ENCODE measurements around the gene TEX10.
A peak's percentile ranks its signal among the peaks of the same experiment; 100 is the strongest.
"Not testable (repeated sequence)": the region's sequence is repeated elsewhere in the genome, so short reads cannot be mapped to it uniquely, and the experiment has no call there.

TEX10 gene

GRCh38 chr9:100352727-100353505 is at the start of gene TEX10:
TEX10 (minus strand) TSS chr9:100352942; CDS start chr9:100349363, 3,579 bp downstream.
- DNase-seq (ENCODE audit: low read depth in 2 of 2): peak; percentile 73 to 84

- DNase-seq (ENCODE audit: low read depth in 2 of 2): no peak
Observed at GRCh38 chr9:100401042-100401441, 48.3 kb upstream of the TEX10 start.

- DNase-seq (ENCODE audit: low read depth in 2 of 2): no peak
Observed at GRCh38 chr9:100397529-100398266, 45.0 kb upstream of the TEX10 start.

- no peak for DNase-seq (ENCODE audit: low read depth in 2 of 2)
Observed at GRCh38 chr9:100396769-100397168, 44.0 kb upstream of the TEX10 start.

- DNase-seq (ENCODE audit: low read depth in 2 of 2): no peak
Observed at GRCh38 chr9:100394816-100395215, 42.1 kb upstream of the TEX10 start.

- DNase-seq (ENCODE audit: low read depth in 2 of 2): no peak
Observed at GRCh38 chr9:100394032-100394695, 41.4 kb upstream of the TEX10 start.

- DNase-seq (ENCODE audit: low read depth in 2 of 2): not testable (repeated sequence)
Observed at GRCh38 chr9:100392989-100393388, 40.2 kb upstream of the TEX10 start.

- no peak for DNase-seq (ENCODE audit: low read depth in 2 of 2)
Observed at GRCh38 chr9:100379862-100380261, 27.1 kb upstream of the TEX10 start.

GRCh38 chr9:100377015-100377414 is 24.3 kb upstream of the TEX10 start:
- DNase-seq (ENCODE audit: low read depth in 2 of 2): no peak

GRCh38 chr9:100375658-100376057 is 22.9 kb upstream of the TEX10 start:
- DNase-seq (ENCODE audit: low read depth in 2 of 2): no peak

- DNase-seq (ENCODE audit: low read depth in 2 of 2): no peak
Observed at GRCh38 chr9:100372648-100373047, 19.9 kb upstream of the TEX10 start.

GRCh38 chr9:100370064-100370723 is 17.5 kb upstream of the TEX10 start:
- DNase-seq (ENCODE audit: low read depth in 2 of 2): no peak

GRCh38 chr9:100368672-100369071 is 15.9 kb upstream of the TEX10 start:
- no peak for DNase-seq (ENCODE audit: low read depth in 2 of 2)

GRCh38 chr9:100366121-100366520 is 13.4 kb upstream of the TEX10 start:
- DNase-seq (ENCODE audit: low read depth in 2 of 2): no peak

GRCh38 chr9:100364013-100364412 is 11.3 kb upstream of the TEX10 start:
- no peak for DNase-seq (ENCODE audit: low read depth in 2 of 2)

- no peak for DNase-seq (ENCODE audit: low read depth in 2 of 2)
Observed at GRCh38 chr9:100359057-100359456, 6.3 kb upstream of the TEX10 start.

- DNase-seq (ENCODE audit: low read depth in 2 of 2): no peak
Observed at GRCh38 chr9:100357501-100357900, 4.8 kb upstream of the TEX10 start.

GRCh38 chr9:100355561-100355960 is 2.8 kb upstream of the TEX10 start:
- DNase-seq (ENCODE audit: low read depth in 2 of 2): no peak

GRCh38 chr9:100354121-100354800 is 1.5 kb upstream of the TEX10 start:
- no peak for DNase-seq (ENCODE audit: low read depth in 2 of 2)

GRCh38 chr9:100352201-100352726 is 478 bp downstream of the TEX10 start:
- peak in 1 of 2 donors; percentile 22 for DNase-seq (ENCODE audit: low read depth in 2 of 2)

GRCh38 chr9:100351508-100351907 is 1.2 kb downstream of the TEX10 start:
- no peak for DNase-seq (ENCODE audit: low read depth in 2 of 2)

All from stimulated activated CD8-positive, alpha-beta memory T cell treated with anti-CD3 and anti-CD28 coated beads, Interleukin-7, amount 100 ng/mL, for 4 hours (primary cell).